GM23338 (cell line): Measurements from ENCODE around the gene SLC12A7. TPM values are rescaled to one million over a fixed set of nuclear protein-coding genes. Genes with fewer than 3 reads are reported as not detected.

Experiments used
- ATAC-seq: fragments of 200-7000 bp; cut with Tn5 transposase; 3 replicates; pipeline ENCODE4 v1.9.1; 2020
- DNase-seq: peaks from one replicate; pipeline ENCODE4 v3.0.0-alpha.2; 2015; ENCODE audit warnings: low spot score
- H2AFZ ChIP-seq: fragments of 200-600 bp; sonication (generic); 2 replicates; pipeline ENCODE4 v1.8.0; 2016; ENCODE audit warnings: antibody characterized with exemption, mild to moderate bottlenecking, moderate library complexity
- H3F3A ChIP-seq: fragments of 200-600 bp; sonication (generic); replicated peaks from 2 replicates; pipeline ENCODE4 v1.8.0; 2017; ENCODE audit warnings: antibody characterized with exemption, mixed run types, low read depth
- H3K27ac ChIP-seq: fragments of 200-600 bp; sonication (generic); 2 replicates; pipeline ENCODE4 v1.6.1; 2016; ENCODE audit warnings: low read depth
- H3K27me3 ChIP-seq: fragments of 200-600 bp; sonication (generic); 2 replicates; pipeline ENCODE4 v1.8.0; 2016; ENCODE audit warnings: mild to moderate bottlenecking, mixed run types, moderate library complexity; ENCODE audit not compliant: insufficient read depth
- H3K36me3 ChIP-seq: fragments of 200-600 bp; sonication (generic); 2 replicates; pipeline ENCODE4 v1.8.0; 2016; ENCODE audit warnings: mild to moderate bottlenecking; ENCODE audit not compliant: insufficient read depth
- H3K4me1 ChIP-seq: fragments of 200-600 bp; sonication (generic); 2 replicates; pipeline ENCODE4 v1.8.0; 2016; ENCODE audit warnings: mild to moderate bottlenecking, moderate library complexity; ENCODE audit not compliant: insufficient read depth
- H3K4me2 ChIP-seq: fragments of 200-600 bp; sonication (generic); 2 replicates; pipeline ENCODE4 v1.7.1; 2017; ENCODE audit warnings: mixed run types
- H3K4me3 ChIP-seq: fragments of 200-600 bp; sonication (generic); 2 replicates; pipeline ENCODE4 v1.6.1; 2016; ENCODE audit warnings: mixed run types
- H3K79me2 ChIP-seq: fragments of 200-600 bp; sonication (generic); replicated peaks from 2 replicates; pipeline ENCODE4 v1.8.0; 2017; ENCODE audit warnings: mild to moderate bottlenecking; ENCODE audit not compliant: insufficient read depth
- H3K9me2 ChIP-seq: fragments of 200-600 bp; sonication (generic); 2 replicates; pipeline ENCODE4 v1.8.0; 2017; ENCODE audit not compliant: insufficient read depth
- H4K20me1 ChIP-seq: fragments of 200-600 bp; sonication (generic); replicated peaks from 2 replicates; pipeline ENCODE4 v1.8.0; 2017; ENCODE audit warnings: mild to moderate bottlenecking; ENCODE audit not compliant: insufficient read depth
- H3K27ac Mint-ChIP-seq: 2 replicates; pipeline ENCODE4 v1.8.0; 2020; ENCODE audit warnings: inconsistent platforms, mild to moderate bottlenecking, moderate library complexity, mixed read lengths
- H3K27me3 Mint-ChIP-seq: 3 replicates; pipeline ENCODE4 v1.8.0; 2022; ENCODE audit warnings: low read depth, mild to moderate bottlenecking, moderate library complexity, mixed read lengths, inconsistent platforms; ENCODE audit not compliant: insufficient read depth, poor library complexity
- H3K36me3 Mint-ChIP-seq: 3 replicates; pipeline ENCODE4 v1.8.0; 2021; ENCODE audit warnings: low read depth, mild to moderate bottlenecking, inconsistent platforms, moderate library complexity, mixed read lengths
- H3K4me1 Mint-ChIP-seq: 3 replicates; pipeline ENCODE4 v1.8.0; 2020; ENCODE audit warnings: mild to moderate bottlenecking, inconsistent platforms, mixed read lengths
- H3K4me3 Mint-ChIP-seq: 3 replicates; pipeline ENCODE4 v1.8.0; 2021; ENCODE audit warnings: moderate library complexity, mild to moderate bottlenecking, inconsistent platforms, mixed read lengths
- H3K9me3 Mint-ChIP-seq: 3 replicates; pipeline ENCODE4 v1.8.0; 2020; ENCODE audit warnings: moderate library complexity, mild to moderate bottlenecking, inconsistent platforms, mixed read lengths
- ETS1 ChIP-seq: IDR thresholded peaks from 2 replicates; pipeline ENCODE4 v1.6.1; 2016; ENCODE audit warnings: antibody characterized with exemption
- EZH2 ChIP-seq: fragments of 200-600 bp; sonication (generic); IDR thresholded peaks from one replicate; pipeline ENCODE4 v1.8.0; 2017; ENCODE audit warnings: antibody characterized with exemption, mild to moderate bottlenecking, low read depth; ENCODE audit not compliant: unreplicated experiment
- JUNB ChIP-seq: IDR thresholded peaks from one replicate; pipeline ENCODE4 v1.6.1; 2016; ENCODE audit warnings: antibody characterized with exemption; ENCODE audit not compliant: unreplicated experiment
- ZNF114 ChIP-seq: fragments of 250-450 bp; sonication (Bioruptor Pico); IDR thresholded peaks from 2 replicates; pipeline ENCODE4 v1.5.0; 2020; ENCODE audit warnings: mild to moderate bottlenecking, moderate library complexity
- ZNF331 ChIP-seq: fragments of 250-450 bp; sonication (Bioruptor Pico); IDR thresholded peaks from 2 replicates; pipeline ENCODE4 v1.5.0; 2020; ENCODE audit warnings: low read depth, mild to moderate bottlenecking, moderate library complexity
- polyA plus RNA-seq: library from polyadenylated mRNA; unstranded; fragments of >200 nt; fragmentation: Nextera tagmentation; extraction: Ambion mirVana; gene quantifications from 2 replicates; pipeline ENCODE4 v1.2.1, GENCODE V29; 2016
- total RNA-seq: library from RNA; depleted of rRNA; stranded (reverse); fragments of >200 nt; shearing (Covaris generic); gene quantifications from 2 replicates; pipeline ENCODE4 v1.2.3, GENCODE V29; 2014
- TF ChIP-seq, protein P1 (sequence below), 2 experiments: fragments of 200-600 bp in 1 of 2; sonication (generic) in 1 of 2; conservative IDR thresholded peaks; 2 replicates each; pipeline versions ENCODE4 v1.5.1 to v1.6.1; 2016 to 2017; ENCODE audit warnings: antibody characterized with exemption in 2 of 2, low read depth in 2 of 2, mild to moderate bottlenecking in 2 of 2, moderate library complexity in 1 of 2
- TF ChIP-seq, protein P2 (sequence below): fragments of 250-450 bp; sonication (Bioruptor Pico); IDR thresholded peaks from 2 replicates; pipeline ENCODE4 v1.5.0; 2020; ENCODE audit warnings: mild to moderate bottlenecking, moderate library complexity

The SLC12A7 gene
- total and polyA plus RNA-seq, 2 experiments from 2014 or later, result 7.4 to 32.2 TPM

DNA sequence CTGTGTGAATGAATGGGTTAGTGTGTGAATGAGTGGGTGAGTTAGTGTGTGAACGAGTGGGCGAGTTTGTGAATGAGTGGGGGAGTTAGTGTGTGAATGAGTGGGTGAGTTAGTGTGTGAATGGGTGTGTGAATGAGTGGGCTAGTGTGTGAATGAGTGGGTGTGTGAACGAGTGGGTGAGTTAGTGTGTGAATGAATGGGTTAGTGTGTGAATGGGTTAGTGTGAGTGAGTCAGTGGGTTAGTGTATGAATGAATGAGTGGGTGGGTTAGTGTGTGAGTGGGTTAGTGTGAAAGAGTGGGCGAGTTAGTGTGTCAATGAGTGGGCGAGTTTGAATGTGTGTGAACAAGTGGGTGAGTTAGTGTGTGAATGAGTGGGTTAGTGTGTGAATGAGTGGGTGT is 67.7 kb downstream of the SLC12A7 start:
- H3K9me3 Mint-ChIP-seq, result peaks cover 71% of the 10 kb centered on the region
- no peaks in the 10 kb centered on the region for H3K79me2 ChIP-seq
- H3K4me2 ChIP-seq, result no peak overlapping the region
- H4K20me1 ChIP-seq, result no peaks in the 10 kb centered on the region
- H3K36me3 Mint-ChIP-seq, result peaks cover 49% of the 10 kb centered on the region
- no peak overlapping the region for H3K4me3 Mint-ChIP-seq
- H3K27ac Mint-ChIP-seq, result no peak overlapping the region
- no peaks in the 10 kb centered on the region for H3K4me1 Mint-ChIP-seq
- H3K27me3 Mint-ChIP-seq, result peaks cover 14% of the 10 kb centered on the region
- no peaks in the 10 kb centered on the region for H3K4me1 ChIP-seq
- H3F3A ChIP-seq, result no peaks in the 10 kb centered on the region
- no peak overlapping the region for H3K27ac ChIP-seq
- no peak for ATAC-seq
- H2AFZ ChIP-seq, result no peak overlapping the region
- no peaks in the 10 kb centered on the region for H3K9me2 ChIP-seq
- H3K36me3 ChIP-seq, result no peaks in the 10 kb centered on the region
- H3K4me3 ChIP-seq, result no peak overlapping the region
- no peak for DNase-seq
- TF ChIP-seq, protein P1, sequence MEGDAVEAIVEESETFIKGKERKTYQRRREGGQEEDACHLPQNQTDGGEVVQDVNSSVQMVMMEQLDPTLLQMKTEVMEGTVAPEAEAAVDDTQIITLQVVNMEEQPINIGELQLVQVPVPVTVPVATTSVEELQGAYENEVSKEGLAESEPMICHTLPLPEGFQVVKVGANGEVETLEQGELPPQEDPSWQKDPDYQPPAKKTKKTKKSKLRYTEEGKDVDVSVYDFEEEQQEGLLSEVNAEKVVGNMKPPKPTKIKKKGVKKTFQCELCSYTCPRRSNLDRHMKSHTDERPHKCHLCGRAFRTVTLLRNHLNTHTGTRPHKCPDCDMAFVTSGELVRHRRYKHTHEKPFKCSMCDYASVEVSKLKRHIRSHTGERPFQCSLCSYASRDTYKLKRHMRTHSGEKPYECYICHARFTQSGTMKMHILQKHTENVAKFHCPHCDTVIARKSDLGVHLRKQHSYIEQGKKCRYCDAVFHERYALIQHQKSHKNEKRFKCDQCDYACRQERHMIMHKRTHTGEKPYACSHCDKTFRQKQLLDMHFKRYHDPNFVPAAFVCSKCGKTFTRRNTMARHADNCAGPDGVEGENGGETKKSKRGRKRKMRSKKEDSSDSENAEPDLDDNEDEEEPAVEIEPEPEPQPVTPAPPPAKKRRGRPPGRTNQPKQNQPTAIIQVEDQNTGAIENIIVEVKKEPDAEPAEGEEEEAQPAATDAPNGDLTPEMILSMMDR (conservative IDR thresholded peaks at IDR 0.05; ENCODE audit: low read depth in 2 of 2), result no peak
- TF ChIP-seq ETS1 (no peak), JUNB (no peak), EZH2 (no peak), ZNF114 (CRISPR knock-in tag) (no peak), ZNF331 (no peak)
- TF ChIP-seq, protein P2, sequence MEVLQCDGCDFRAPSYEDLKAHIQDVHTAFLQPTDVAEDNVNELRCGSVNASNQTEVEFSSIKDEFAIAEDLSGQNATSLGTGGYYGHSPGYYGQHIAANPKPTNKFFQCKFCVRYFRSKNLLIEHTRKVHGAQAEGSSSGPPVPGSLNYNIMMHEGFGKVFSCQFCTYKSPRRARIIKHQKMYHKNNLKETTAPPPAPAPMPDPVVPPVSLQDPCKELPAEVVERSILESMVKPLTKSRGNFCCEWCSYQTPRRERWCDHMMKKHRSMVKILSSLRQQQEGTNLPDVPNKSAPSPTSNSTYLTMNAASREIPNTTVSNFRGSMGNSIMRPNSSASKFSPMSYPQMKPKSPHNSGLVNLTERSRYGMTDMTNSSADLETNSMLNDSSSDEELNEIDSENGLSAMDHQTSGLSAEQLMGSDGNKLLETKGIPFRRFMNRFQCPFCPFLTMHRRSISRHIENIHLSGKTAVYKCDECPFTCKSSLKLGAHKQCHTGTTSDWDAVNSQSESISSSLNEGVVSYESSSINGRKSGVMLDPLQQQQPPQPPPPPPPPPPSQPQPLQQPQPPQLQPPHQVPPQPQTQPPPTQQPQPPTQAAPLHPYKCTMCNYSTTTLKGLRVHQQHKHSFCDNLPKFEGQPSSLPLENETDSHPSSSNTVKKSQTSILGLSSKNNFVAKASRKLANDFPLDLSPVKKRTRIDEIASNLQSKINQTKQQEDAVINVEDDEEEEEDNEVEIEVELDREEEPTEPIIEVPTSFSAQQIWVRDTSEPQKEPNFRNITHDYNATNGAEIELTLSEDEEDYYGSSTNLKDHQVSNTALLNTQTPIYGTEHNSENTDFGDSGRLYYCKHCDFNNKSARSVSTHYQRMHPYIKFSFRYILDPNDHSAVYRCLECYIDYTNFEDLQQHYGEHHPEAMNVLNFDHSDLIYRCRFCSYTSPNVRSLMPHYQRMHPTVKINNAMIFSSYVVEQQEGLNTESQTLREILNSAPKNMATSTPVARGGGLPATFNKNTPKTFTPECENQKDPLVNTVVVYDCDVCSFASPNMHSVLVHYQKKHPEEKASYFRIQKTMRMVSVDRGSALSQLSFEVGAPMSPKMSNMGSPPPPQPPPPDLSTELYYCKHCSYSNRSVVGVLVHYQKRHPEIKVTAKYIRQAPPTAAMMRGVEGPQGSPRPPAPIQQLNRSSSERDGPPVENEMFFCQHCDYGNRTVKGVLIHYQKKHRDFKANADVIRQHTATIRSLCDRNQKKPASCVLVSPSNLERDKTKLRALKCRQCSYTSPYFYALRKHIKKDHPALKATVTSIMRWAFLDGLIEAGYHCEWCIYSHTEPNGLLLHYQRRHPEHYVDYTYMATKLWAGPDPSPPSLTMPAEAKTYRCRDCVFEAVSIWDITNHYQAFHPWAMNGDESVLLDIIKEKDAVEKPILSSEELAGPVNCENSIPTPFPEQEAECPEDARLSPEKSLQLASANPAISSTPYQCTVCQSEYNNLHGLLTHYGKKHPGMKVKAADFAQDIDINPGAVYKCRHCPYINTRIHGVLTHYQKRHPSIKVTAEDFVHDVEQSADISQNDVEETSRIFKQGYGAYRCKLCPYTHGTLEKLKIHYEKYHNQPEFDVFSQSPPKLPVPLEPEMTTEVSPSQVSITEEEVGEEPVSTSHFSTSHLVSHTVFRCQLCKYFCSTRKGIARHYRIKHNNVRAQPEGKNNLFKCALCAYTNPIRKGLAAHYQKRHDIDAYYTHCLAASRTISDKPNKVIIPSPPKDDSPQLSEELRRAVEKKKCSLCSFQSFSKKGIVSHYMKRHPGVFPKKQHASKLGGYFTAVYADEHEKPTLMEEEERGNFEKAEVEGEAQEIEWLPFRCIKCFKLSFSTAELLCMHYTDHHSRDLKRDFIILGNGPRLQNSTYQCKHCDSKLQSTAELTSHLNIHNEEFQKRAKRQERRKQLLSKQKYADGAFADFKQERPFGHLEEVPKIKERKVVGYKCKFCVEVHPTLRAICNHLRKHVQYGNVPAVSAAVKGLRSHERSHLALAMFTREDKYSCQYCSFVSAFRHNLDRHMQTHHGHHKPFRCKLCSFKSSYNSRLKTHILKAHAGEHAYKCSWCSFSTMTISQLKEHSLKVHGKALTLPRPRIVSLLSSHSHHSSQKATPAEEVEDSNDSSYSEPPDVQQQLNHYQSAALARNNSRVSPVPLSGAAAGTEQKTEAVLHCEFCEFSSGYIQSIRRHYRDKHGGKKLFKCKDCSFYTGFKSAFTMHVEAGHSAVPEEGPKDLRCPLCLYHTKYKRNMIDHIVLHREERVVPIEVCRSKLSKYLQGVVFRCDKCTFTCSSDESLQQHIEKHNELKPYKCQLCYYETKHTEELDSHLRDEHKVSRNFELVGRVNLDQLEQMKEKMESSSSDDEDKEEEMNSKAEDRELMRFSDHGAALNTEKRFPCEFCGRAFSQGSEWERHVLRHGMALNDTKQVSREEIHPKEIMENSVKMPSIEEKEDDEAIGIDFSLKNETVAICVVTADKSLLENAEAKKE, result no peak
- no peaks in the 10 kb centered on the region for H3K27me3 ChIP-seq
